ENCODE results near the gene ADAM8. TPM values are rescaled to one million over a fixed set of nuclear protein-coding genes. Genes with fewer than 3 reads are reported as not detected.

Gene ADAM8
- total RNA-seq, 2 experiments from 2014 or later = 10.0 to 16.3 TPM

GRCh38 chr10:133259602-133259989, 17.1 kb downstream of the ADAM8 start:
- peaks cover 26% of the 10 kb centered on the region for H3K4me1 ChIP-seq (ENCODE audit: insufficient read depth, low read length, poor library complexity, severe bottlenecking)
- TF ChIP-seq EZH2phosphoT487 (IDR thresholded peaks at IDR 0.05; ENCODE audit: borderline replicate concordance, low read depth, low read length) (no peak), CTCF (conservative IDR thresholded peaks at IDR 0.05; ENCODE audit: low read length) (no peak)
- no peaks in the 10 kb centered on the region for H3K36me3 ChIP-seq (ENCODE audit: insufficient read depth, low read length)
- H3K4me2 ChIP-seq (ENCODE audit: low read length) = no peak overlapping the region
- no peak overlapping the region for H2AFZ ChIP-seq (ENCODE audit: low read length)
- no peak overlapping the region for H3K27ac ChIP-seq (ENCODE audit: low read depth, low read length, poor library complexity, severe bottlenecking)
- no peaks in the 10 kb centered on the region for H3K79me2 ChIP-seq (ENCODE audit: insufficient read depth, low read depth, low read length)
- ChIA-PET CTCF (ENCODE audit: unreplicated experiment) (interaction anchor here (1.0 kb wide), 1 partner anchor 15 kb away, joined by 4 read pairs; no protein-coding TSS in a partner anchor), POLR2A (no interaction called here)
- BruUV-seq (replicated peaks) = no TSS peak
- DNase-seq (ENCODE audit: low spot score) = no peak
- H3K9me3 ChIP-seq (ENCODE audit: low read length) = no peaks in the 10 kb centered on the region
- H3K9me2 ChIP-seq (ENCODE audit: insufficient read depth, low read length) = no peaks in the 10 kb centered on the region
- intact Hi-C loops (cut with micrococcal nuclease; ENCODE audit: unreplicated experiment) = no loop called here
- no peak overlapping the region for H3K4me3 ChIP-seq (ENCODE audit: low read depth, low read length, poor library complexity, severe bottlenecking)
- no peaks in the 10 kb centered on the region for H4K20me1 ChIP-seq (ENCODE audit: insufficient read depth, low read length)

GRCh38 chr10:133258818-133259601, 17.7 kb downstream of the ADAM8 start:
- Histone ChIP-seq H3K4me2 (ENCODE audit: low read length) (no peak overlapping the region), H3K36me3 (ENCODE audit: insufficient read depth, low read length) (no peaks in the 10 kb centered on the region), H3K27ac (ENCODE audit: low read depth, low read length, poor library complexity, severe bottlenecking) (no peak overlapping the region), H3K79me2 (ENCODE audit: insufficient read depth, low read depth, low read length) (no peaks in the 10 kb centered on the region), H3K4me1 (ENCODE audit: insufficient read depth, low read length, poor library complexity, severe bottlenecking) (peaks cover 26% of the 10 kb centered on the region), H3K4me3 (ENCODE audit: low read depth, low read length, poor library complexity, severe bottlenecking) (no peak overlapping the region), H3K9me2 (ENCODE audit: insufficient read depth, low read length) (no peaks in the 10 kb centered on the region), H4K20me1 (ENCODE audit: insufficient read depth, low read length) (no peaks in the 10 kb centered on the region), H2AFZ (ENCODE audit: low read length) (no peak overlapping the region), H3K9me3 (ENCODE audit: low read length) (no peaks in the 10 kb centered on the region)
- ChIA-PET CTCF (ENCODE audit: unreplicated experiment) (interaction anchor here (1.0 kb wide), 1 partner anchor 15 kb away, joined by 4 read pairs; no protein-coding TSS in a partner anchor), POLR2A (interaction anchor here (0.5 to 0.9 kb wide), 2 partner anchors 16 to 162 kb away, joined by 3 to 5 read pairs; no protein-coding TSS in a partner anchor)
- DNase-seq (ENCODE audit: low spot score) = no peak
- intact Hi-C loops (cut with micrococcal nuclease; ENCODE audit: unreplicated experiment) = no loop called here
- BruUV-seq (replicated peaks) = no TSS peak
- no peak for TF ChIP-seq EZH2phosphoT487 (IDR thresholded peaks at IDR 0.05; ENCODE audit: borderline replicate concordance, low read depth, low read length)
- no peak for TF ChIP-seq CTCF (conservative IDR thresholded peaks at IDR 0.05; ENCODE audit: low read length)

Data from OCI-LY7 (cell line).